Measurements from ENCODE around the gene TMEM132A. TPM values are rescaled to one million over a fixed set of nuclear protein-coding genes. Genes with fewer than 3 reads are reported as not detected.
A peak's percentile ranks its signal among the peaks of the same experiment; 100 is the strongest.

The TMEM132A gene
- total and polyA plus RNA-seq, 10 donors, result 5.6 to 15.6 (median 10.5) TPM

GRCh38 chr11:60922906-60923305 lies 1.4 kb upstream of the TMEM132A start:
- whole genome bisulfite sequencing, 5 donors, result 89 to 93% (median 92%) methylated on average over 6 of the region's 6 CpGs
- Histone ChIP-seq H3K36me3 (peaks cover 8 to 44% (median 36%) of the 10 kb centered on the region in 6 donors), H3K27me3 (replicated peaks in 1 of 7) (peaks cover 0 to 35% (median 15%) of the 10 kb centered on the region in 7 donors), H3K9me3 (no peaks in the 10 kb centered on the region), H3K27ac (no peak overlapping the region), H3K4me3 (no peak overlapping the region), H3K4me1 (peaks cover 20 to 57% (median 47%) of the 10 kb centered on the region in 6 donors)
- DNase-seq, result peak; percentile 59
- TF ChIP-seq POLR2A (IDR thresholded peaks at IDR 0.05) (no peak), CTCF (IDR thresholded peaks at IDR 0.05 in 8 of 11, conservative IDR thresholded peaks at IDR 0.05 in 3 of 11) (no peak), POLR2AphosphoS5 (IDR thresholded peaks at IDR 0.05) (no peak)
- intact Hi-C loops (cut with DNase I; ENCODE audit: low total_unique reads), result no loop called here

- no peak for DNase-seq
- Histone ChIP-seq H3K4me3 (no peak overlapping the region), H3K36me3 (peaks cover 8 to 44% (median 36%) of the 10 kb centered on the region in 6 donors), H3K9me3 (no peaks in the 10 kb centered on the region), H3K4me1 (peaks cover 20 to 52% (median 43%) of the 10 kb centered on the region in 6 donors), H3K27ac (no peak overlapping the region), H3K27me3 (replicated peaks in 1 of 7) (peaks cover 0 to 35% (median 15%) of the 10 kb centered on the region in 7 donors)
- TF ChIP-seq CTCF (IDR thresholded peaks at IDR 0.05 in 8 of 11, conservative IDR thresholded peaks at IDR 0.05 in 3 of 11) (no peak), POLR2A (IDR thresholded peaks at IDR 0.05) (no peak), POLR2AphosphoS5 (IDR thresholded peaks at IDR 0.05) (no peak)
- 77 to 92% (median 89%) methylated on average over 5 of the region's 5 CpGs for WGBS, 5 donors
- intact Hi-C loops (cut with DNase I; ENCODE audit: low total_unique reads), result no loop called here
Observed at GRCh38 chr11:60923326-60923725, 934 bp upstream of the TMEM132A start.

GRCh38 chr11:60923800-60924109 lies 505 bp upstream of the TMEM132A start:
- WGBS, 5 donors, result 50 to 62% (median 59%) methylated on average over 6 of the region's 6 CpGs
- intact Hi-C loops (cut with DNase I; ENCODE audit: low total_unique reads), result no loop called here
- H3K4me3 ChIP-seq, result peak overlapping the region in 3 of 8 donors; percentile 51 to 85 (median 71)

More at GRCh38 chr11:60923800-60924109, 505 bp upstream of the TMEM132A start:
- H3K27me3 ChIP-seq (replicated peaks in 1 of 7), result peaks cover 0 to 35% (median 15%) of the 10 kb centered on the region in 7 donors
- H3K27ac ChIP-seq, result no peak overlapping the region
- DNase-seq, result peak; percentile 76
- no peaks in the 10 kb centered on the region for H3K9me3 ChIP-seq
- peaks cover 18 to 48% (median 39%) of the 10 kb centered on the region in 6 donors for H3K4me1 ChIP-seq
- no peak for TF ChIP-seq POLR2A (IDR thresholded peaks at IDR 0.05)
- TF ChIP-seq CTCF (IDR thresholded peaks at IDR 0.05 in 8 of 11, conservative IDR thresholded peaks at IDR 0.05 in 3 of 11), result no peak
- no peak for TF ChIP-seq POLR2AphosphoS5 (IDR thresholded peaks at IDR 0.05)
- peaks cover 8 to 44% (median 36%) of the 10 kb centered on the region in 6 donors for H3K36me3 ChIP-seq

Data from spleen (tissue), 11 donors.